ENCODE measurements around the gene RPS6KB2. TPM values are rescaled to one million over a fixed set of nuclear protein-coding genes. Genes with fewer than 3 reads are reported as not detected.

RPS6KB2 gene
- total and polyA plus RNA-seq, 2 donors (not counting 3 experiments of a cell fraction or from before 2014, with no cell fraction given): 53.8 to 60.0 TPM

GRCh38 chr11:67457453-67457852 is 29.2 kb downstream of the RPS6KB2 start:
- intact Hi-C loops (cut with micrococcal nuclease): no loop called here
- no peaks in the 10 kb centered on the region for H3K36me3 ChIP-seq (ENCODE audit: control insufficient read depth in 2 of 2, extremely low read depth in 1 of 2, insufficient read depth in 2 of 2, low read length in 2 of 2)
- peaks cover 3% of the 10 kb centered on the region for H3K4me1 ChIP-seq (ENCODE audit: control insufficient read depth, extremely low read depth, insufficient read depth, low read length)
- POLR2A ChIA-PET: no interaction called here
- no peak overlapping the region for H3K9ac ChIP-seq (replicated peaks; ENCODE audit: extremely low read depth, insufficient read depth, low read length)
- no peak overlapping the region for H2AFZ ChIP-seq (ENCODE audit: low read depth, low read length)
- no peak overlapping the region for H3K4me3 ChIP-seq (replicated peaks in 1 of 3; ENCODE audit: insufficient read depth in 1 of 3, low read depth in 1 of 3, low read length in 3 of 3)
- H3K4me2 ChIP-seq (ENCODE audit: insufficient read depth, low read length): no peak overlapping the region
- BruUV-seq (replicated peaks): no TSS peak
- TF ChIP-seq MAX (IDR thresholded peaks at IDR 0.05; ENCODE audit: insufficient read depth, insufficient read length) (no peak), FOS (IDR thresholded peaks at IDR 0.05; ENCODE audit: borderline replicate concordance, insufficient read depth, low read length) (no peak), MYC (IDR thresholded peaks at IDR 0.05; ENCODE audit: low read depth, low read length) (no peak), GATA2 (IDR thresholded peaks at IDR 0.05; ENCODE audit: insufficient read depth, insufficient read length, low read depth, low read length) (no peak), JUN (IDR thresholded peaks at IDR 0.05; ENCODE audit: borderline replicate concordance, insufficient read depth, insufficient read length, low read depth) (no peak), POLR2A (IDR thresholded peaks at IDR 0.05; ENCODE audit: low read depth, low read length) (no peak), CTCF (IDR thresholded peaks at IDR 0.05; ENCODE audit: extremely low read depth in 1 of 2, insufficient read depth in 1 of 2, low read depth in 1 of 2, low read length in 2 of 2) (no peak), EZH2 (IDR thresholded peaks at IDR 0.05; ENCODE audit: borderline replicate concordance, low read depth, low read length, severe bottlenecking) (no peak), POLR2AphosphoS5 (IDR thresholded peaks at IDR 0.05; ENCODE audit: insufficient read depth, low read depth, low read length) (no peak)
- dilution Hi-C loops (cut with MboI; ENCODE audit: extremely low pct_ligation_motif_present, low sequenced_read_pairs): no loop called here
- no peaks in the 10 kb centered on the region for H4K20me1 ChIP-seq (replicated peaks; ENCODE audit: control insufficient read depth, extremely low read depth, insufficient read depth, low read length)
- no peak for DNase-seq (ENCODE audit: low read depth, low spot score)
- FAIRE-seq: no peak
- H3K79me2 ChIP-seq (ENCODE audit: control insufficient read depth, insufficient read depth, low read length): no peaks in the 10 kb centered on the region
- H3K27ac ChIP-seq (ENCODE audit: insufficient read depth, low read depth, low read length): no peak overlapping the region
- no peaks in the 10 kb centered on the region for H3K9me1 ChIP-seq (replicated peaks; ENCODE audit: control insufficient read depth, extremely low read depth, insufficient read depth, low read length)
- CTCF ChIA-PET: no interaction called here
- no peaks in the 10 kb centered on the region for H3K9me3 ChIP-seq (replicated peaks; ENCODE audit: control insufficient read depth, insufficient read depth, low read length)
- H3K27me3 ChIP-seq (ENCODE audit: control insufficient read depth in 2 of 2, insufficient read depth in 2 of 2, low read length in 2 of 2): no peaks in the 10 kb centered on the region

All from endothelial cell of umbilical vein (primary cell).